GM12872 (cell line): ENCODE results near the gene FERMT3.

Source experiments
- CTCF ChIP-seq: IDR thresholded peaks from 3 replicates; pipeline ENCODE4 v1.5.1; 2011; ENCODE audit warnings: low read depth, mild to moderate bottlenecking, low read length, moderate library complexity; ENCODE audit not compliant: insufficient read depth

The FERMT3 gene

GRCh38 chr11:64229090-64229743 lies 22.7 kb downstream of the FERMT3 start:
- TF ChIP-seq CTCF: no peak

- no peak for TF ChIP-seq CTCF
These were observed 23.2 kb downstream of the FERMT3 start for GRCh38 chr11:64229744-64230170.

- TF ChIP-seq CTCF: no peak
These were observed 23.9 kb downstream of the FERMT3 start, which contains the start of gene DNAJC4 for GRCh38 chr11:64230171-64230984. Gene DNAJC4 (plus strand): TSS chr11:64230548. CDS start chr11:64230855, 307 bp downstream.

GRCh38 chr11:64230985-64231365 lies 24.5 kb downstream of the FERMT3 start:
- TF ChIP-seq CTCF: no peak

GRCh38 chr11:64231546-64231945 lies 25.0 kb downstream of the FERMT3 start:
- no peak for TF ChIP-seq CTCF

GRCh38 chr11:64232182-64232966 lies 25.9 kb downstream of the FERMT3 start:
- no peak for TF ChIP-seq CTCF

GRCh38 chr11:64232967-64233315 lies 26.4 kb downstream of the FERMT3 start:
- no peak for TF ChIP-seq CTCF
